WTC11 (cell line): Measurements from ENCODE around the gene ARID3B. TPM values are rescaled to one million over a fixed set of nuclear protein-coding genes. Genes with fewer than 3 reads are reported as not detected.

Experiments used
- ATAC-seq: fragments of 200-7000 bp; cut with Tn5 transposase; 2 replicates; pipeline ENCODE4 v1.10.0; 2021; ENCODE audit warnings: mild to moderate bottlenecking, moderate library complexity
- CTCF ChIA-PET: fragments of 300-600 bp; sonication (Branson Sonifier 250); formaldehyde crosslinking; loops from one replicate; lab custom pipeline; 2021; ENCODE audit warnings: antibody characterized with exemption; lab: Charles Lee
- POLR2A ChIA-PET: fragments of 350-600 bp; sonication (Branson Sonifier 250); formaldehyde crosslinking; loops from one replicate; lab custom pipeline; 2021; ENCODE audit warnings: antibody characterized with exemption; lab: Charles Lee
- DNase-seq: peaks from one replicate; pipeline ENCODE4 v3.0.0; 2021; ENCODE audit warnings: low spot score
- H3K27ac Mint-ChIP-seq: 2 replicates; pipeline ENCODE4 v1.8.0; 2021; ENCODE audit warnings: mixed read lengths
- H3K27me3 Mint-ChIP-seq: 2 replicates; pipeline ENCODE4 v1.8.0; 2021; ENCODE audit warnings: low read depth, mild to moderate bottlenecking, moderate library complexity, mixed read lengths
- H3K36me3 Mint-ChIP-seq: 2 replicates; pipeline ENCODE4 v1.8.0; 2021; ENCODE audit warnings: mixed read lengths
- H3K4me1 Mint-ChIP-seq: 2 replicates; pipeline ENCODE4 v1.8.0; 2022; ENCODE audit warnings: mixed read lengths
- H3K4me3 Mint-ChIP-seq: 2 replicates; pipeline ENCODE4 v1.8.0; 2021; ENCODE audit warnings: mild to moderate bottlenecking, moderate library complexity, mixed read lengths
- H3K9me3 Mint-ChIP-seq: 2 replicates; pipeline ENCODE4 v1.8.0; 2021; ENCODE audit warnings: mixed read lengths
- CREM ChIP-seq: sonication (generic); formaldehyde crosslinking; IDR thresholded peaks from 2 replicates; pipeline ENCODE4 v1.8.1; 2022; ENCODE audit warnings: mild to moderate bottlenecking, missing genetic modification reagents, moderate library complexity
- ELF4 ChIP-seq: sonication (generic); formaldehyde crosslinking; IDR thresholded peaks from 2 replicates; pipeline ENCODE4 v1.8.1; 2022; ENCODE audit warnings: low read depth, mild to moderate bottlenecking, moderate library complexity, missing genetic modification reagents
- GRHL2 ChIP-seq: fragments of 250-450 bp; sonication (Bioruptor Pico); IDR thresholded peaks from 2 replicates; pipeline ENCODE4 v1.8.0; 2022; ENCODE audit warnings: mild to moderate bottlenecking, moderate library complexity; ENCODE audit not compliant: insufficient replicate concordance, severe bottlenecking
- KAT7 ChIP-seq: sonication (generic); formaldehyde crosslinking; IDR thresholded peaks from 2 replicates; pipeline ENCODE4 v1.8.1; 2023; ENCODE audit warnings: missing genetic modification reagents, mild to moderate bottlenecking, borderline replicate concordance
- MXD4 ChIP-seq: fragments of 250-450 bp; sonication (Bioruptor Pico); IDR thresholded peaks from 2 replicates; pipeline ENCODE4 v1.8.0; 2021; ENCODE audit warnings: mild to moderate bottlenecking, moderate library complexity, borderline replicate concordance
- NR2C2 ChIP-seq: sonication (generic); formaldehyde crosslinking; IDR thresholded peaks from 2 replicates; pipeline ENCODE4 v1.8.0; 2022; ENCODE audit warnings: mild to moderate bottlenecking, missing genetic modification reagents
- OVOL2 ChIP-seq: fragments of 250-450 bp; sonication (Bioruptor Pico); IDR thresholded peaks from 2 replicates; pipeline ENCODE4 v1.9.0; 2021; ENCODE audit warnings: mild to moderate bottlenecking, borderline replicate concordance
- RELA ChIP-seq: sonication (generic); formaldehyde crosslinking; IDR thresholded peaks from 2 replicates; pipeline ENCODE4 v1.8.1; 2022; ENCODE audit warnings: missing genetic modification reagents, mild to moderate bottlenecking, borderline replicate concordance
- SP1 ChIP-seq: sonication (generic); formaldehyde crosslinking; conservative IDR thresholded peaks from 2 replicates; pipeline ENCODE4 v1.8.1; 2022; ENCODE audit warnings: missing genetic modification reagents
- ZNF219 ChIP-seq: sonication (generic); formaldehyde crosslinking; IDR thresholded peaks from 2 replicates; pipeline ENCODE4 v1.8.0; 2023; ENCODE audit warnings: missing genetic modification reagents, mild to moderate bottlenecking, borderline replicate concordance
- ZNF416 ChIP-seq: fragments of 250-450 bp; sonication (Bioruptor Pico); IDR thresholded peaks from 2 replicates; pipeline ENCODE4 v1.9.0; 2021; ENCODE audit warnings: mild to moderate bottlenecking, inconsistent platforms
- total RNA-seq: library from RNA; stranded (reverse); gene quantifications from 3 replicates; pipeline ENCODE4 v1.2.3, GENCODE V29; 2021
- TF ChIP-seq, protein P1 (sequence below): sonication (generic); formaldehyde crosslinking; conservative IDR thresholded peaks from 2 replicates; pipeline ENCODE4 v1.8.1; 2023; ENCODE audit warnings: mild to moderate bottlenecking, low read depth, missing genetic modification reagents, moderate library complexity
- TF ChIP-seq, protein P2 (sequence below): sonication (generic); formaldehyde crosslinking; IDR thresholded peaks from 2 replicates; pipeline ENCODE4 v1.8.0; 2022; ENCODE audit warnings: mild to moderate bottlenecking, missing genetic modification reagents
- TF ChIP-seq, protein P3 (sequence below): fragments of 250-450 bp; sonication (Bioruptor Pico); IDR thresholded peaks from 2 replicates; pipeline ENCODE4 v1.9.0; 2021; ENCODE audit warnings: mild to moderate bottlenecking, borderline replicate concordance
- TF ChIP-seq, protein P4 (sequence below): fragments of 200-600 bp; IDR thresholded peaks from 2 replicates; pipeline ENCODE4 v1.8.0; 2022; ENCODE audit warnings: antibody characterized with exemption
- TF ChIP-seq, protein P5 (sequence below): sonication (generic); formaldehyde crosslinking; IDR thresholded peaks from 2 replicates; pipeline ENCODE4 v1.8.1; 2023; ENCODE audit warnings: mild to moderate bottlenecking, moderate library complexity, missing genetic modification reagents
- TF ChIP-seq, protein P6 (sequence below): sonication (generic); formaldehyde crosslinking; IDR thresholded peaks from 2 replicates; pipeline ENCODE4 v1.8.0; 2022; ENCODE audit warnings: mild to moderate bottlenecking, missing genetic modification reagents
- TF ChIP-seq, protein P7 (sequence below): sonication (generic); formaldehyde crosslinking; IDR thresholded peaks from 2 replicates; pipeline ENCODE4 v1.8.0; 2022; ENCODE audit warnings: missing genetic modification reagents
- TF ChIP-seq, protein P8 (sequence below): sonication (generic); formaldehyde crosslinking; IDR thresholded peaks from 2 replicates; pipeline ENCODE4 v1.8.1; 2023; ENCODE audit warnings: mild to moderate bottlenecking, missing genetic modification reagents, moderate library complexity

Gene ARID3B
- total RNA-seq, 1 experiment from 2014 or later: 133 TPM

DNA sequence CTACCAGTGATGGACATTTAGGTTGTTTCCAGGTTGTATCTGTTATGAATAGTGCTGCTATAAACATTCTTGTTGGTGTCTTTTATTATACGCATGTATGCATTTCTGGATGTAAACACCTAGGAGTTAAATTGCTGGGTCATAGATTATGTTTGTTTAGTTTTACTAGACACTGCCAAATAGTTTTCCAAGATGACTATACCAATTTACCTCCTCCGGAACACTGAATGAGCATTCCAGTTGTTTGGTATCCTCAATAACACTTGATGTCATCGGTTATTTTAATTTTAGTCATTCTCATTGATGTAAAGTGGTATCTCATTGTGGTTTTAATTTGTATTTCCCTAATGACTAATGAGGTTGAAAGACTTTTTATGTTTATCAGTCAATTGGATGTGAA lies 36.6 kb upstream of the ARID3B start:
- Mint-ChIP-seq H3K27me3 (no peaks in the 10 kb centered on the region), H3K9me3 (peaks cover 3% of the 10 kb centered on the region; the same call in 1 of the 2 replicates)
- POLR2A ChIA-PET: no interaction called here
- no peak for TF ChIP-seq OVOL2 (CRISPR knock-in tag)
- no peak for TF ChIP-seq NR2C2
- TF ChIP-seq ZNF416: no peak
- TF ChIP-seq, protein P1, sequence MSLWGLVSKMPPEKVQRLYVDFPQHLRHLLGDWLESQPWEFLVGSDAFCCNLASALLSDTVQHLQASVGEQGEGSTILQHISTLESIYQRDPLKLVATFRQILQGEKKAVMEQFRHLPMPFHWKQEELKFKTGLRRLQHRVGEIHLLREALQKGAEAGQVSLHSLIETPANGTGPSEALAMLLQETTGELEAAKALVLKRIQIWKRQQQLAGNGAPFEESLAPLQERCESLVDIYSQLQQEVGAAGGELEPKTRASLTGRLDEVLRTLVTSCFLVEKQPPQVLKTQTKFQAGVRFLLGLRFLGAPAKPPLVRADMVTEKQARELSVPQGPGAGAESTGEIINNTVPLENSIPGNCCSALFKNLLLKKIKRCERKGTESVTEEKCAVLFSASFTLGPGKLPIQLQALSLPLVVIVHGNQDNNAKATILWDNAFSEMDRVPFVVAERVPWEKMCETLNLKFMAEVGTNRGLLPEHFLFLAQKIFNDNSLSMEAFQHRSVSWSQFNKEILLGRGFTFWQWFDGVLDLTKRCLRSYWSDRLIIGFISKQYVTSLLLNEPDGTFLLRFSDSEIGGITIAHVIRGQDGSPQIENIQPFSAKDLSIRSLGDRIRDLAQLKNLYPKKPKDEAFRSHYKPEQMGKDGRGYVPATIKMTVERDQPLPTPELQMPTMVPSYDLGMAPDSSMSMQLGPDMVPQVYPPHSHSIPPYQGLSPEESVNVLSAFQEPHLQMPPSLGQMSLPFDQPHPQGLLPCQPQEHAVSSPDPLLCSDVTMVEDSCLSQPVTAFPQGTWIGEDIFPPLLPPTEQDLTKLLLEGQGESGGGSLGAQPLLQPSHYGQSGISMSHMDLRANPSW (CRISPR knock-in tag): no peak
- TF ChIP-seq KAT7 (CRISPR knock-in tag): no peak
- TF ChIP-seq MXD4 (CRISPR knock-in tag): no peak
- no peak for TF ChIP-seq CREM (CRISPR knock-in tag)
- no peak for TF ChIP-seq ELF4 (CRISPR knock-in tag)
- TF ChIP-seq ZNF219 (CRISPR knock-in tag): no peak
- TF ChIP-seq, protein P2, sequence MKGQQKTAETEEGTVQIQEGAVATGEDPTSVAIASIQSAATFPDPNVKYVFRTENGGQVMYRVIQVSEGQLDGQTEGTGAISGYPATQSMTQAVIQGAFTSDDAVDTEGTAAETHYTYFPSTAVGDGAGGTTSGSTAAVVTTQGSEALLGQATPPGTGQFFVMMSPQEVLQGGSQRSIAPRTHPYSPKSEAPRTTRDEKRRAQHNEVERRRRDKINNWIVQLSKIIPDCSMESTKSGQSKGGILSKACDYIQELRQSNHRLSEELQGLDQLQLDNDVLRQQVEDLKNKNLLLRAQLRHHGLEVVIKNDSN (CRISPR knock-in tag): no peak
- no peak for TF ChIP-seq GRHL2
- TF ChIP-seq SP1 (CRISPR knock-in tag): no peak
- TF ChIP-seq, protein P3, sequence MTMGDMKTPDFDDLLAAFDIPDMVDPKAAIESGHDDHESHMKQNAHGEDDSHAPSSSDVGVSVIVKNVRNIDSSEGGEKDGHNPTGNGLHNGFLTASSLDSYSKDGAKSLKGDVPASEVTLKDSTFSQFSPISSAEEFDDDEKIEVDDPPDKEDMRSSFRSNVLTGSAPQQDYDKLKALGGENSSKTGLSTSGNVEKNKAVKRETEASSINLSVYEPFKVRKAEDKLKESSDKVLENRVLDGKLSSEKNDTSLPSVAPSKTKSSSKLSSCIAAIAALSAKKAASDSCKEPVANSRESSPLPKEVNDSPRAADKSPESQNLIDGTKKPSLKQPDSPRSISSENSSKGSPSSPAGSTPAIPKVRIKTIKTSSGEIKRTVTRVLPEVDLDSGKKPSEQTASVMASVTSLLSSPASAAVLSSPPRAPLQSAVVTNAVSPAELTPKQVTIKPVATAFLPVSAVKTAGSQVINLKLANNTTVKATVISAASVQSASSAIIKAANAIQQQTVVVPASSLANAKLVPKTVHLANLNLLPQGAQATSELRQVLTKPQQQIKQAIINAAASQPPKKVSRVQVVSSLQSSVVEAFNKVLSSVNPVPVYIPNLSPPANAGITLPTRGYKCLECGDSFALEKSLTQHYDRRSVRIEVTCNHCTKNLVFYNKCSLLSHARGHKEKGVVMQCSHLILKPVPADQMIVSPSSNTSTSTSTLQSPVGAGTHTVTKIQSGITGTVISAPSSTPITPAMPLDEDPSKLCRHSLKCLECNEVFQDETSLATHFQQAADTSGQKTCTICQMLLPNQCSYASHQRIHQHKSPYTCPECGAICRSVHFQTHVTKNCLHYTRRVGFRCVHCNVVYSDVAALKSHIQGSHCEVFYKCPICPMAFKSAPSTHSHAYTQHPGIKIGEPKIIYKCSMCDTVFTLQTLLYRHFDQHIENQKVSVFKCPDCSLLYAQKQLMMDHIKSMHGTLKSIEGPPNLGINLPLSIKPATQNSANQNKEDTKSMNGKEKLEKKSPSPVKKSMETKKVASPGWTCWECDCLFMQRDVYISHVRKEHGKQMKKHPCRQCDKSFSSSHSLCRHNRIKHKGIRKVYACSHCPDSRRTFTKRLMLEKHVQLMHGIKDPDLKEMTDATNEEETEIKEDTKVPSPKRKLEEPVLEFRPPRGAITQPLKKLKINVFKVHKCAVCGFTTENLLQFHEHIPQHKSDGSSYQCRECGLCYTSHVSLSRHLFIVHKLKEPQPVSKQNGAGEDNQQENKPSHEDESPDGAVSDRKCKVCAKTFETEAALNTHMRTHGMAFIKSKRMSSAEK (CRISPR knock-in tag): no peak
- TF ChIP-seq, protein P4, sequence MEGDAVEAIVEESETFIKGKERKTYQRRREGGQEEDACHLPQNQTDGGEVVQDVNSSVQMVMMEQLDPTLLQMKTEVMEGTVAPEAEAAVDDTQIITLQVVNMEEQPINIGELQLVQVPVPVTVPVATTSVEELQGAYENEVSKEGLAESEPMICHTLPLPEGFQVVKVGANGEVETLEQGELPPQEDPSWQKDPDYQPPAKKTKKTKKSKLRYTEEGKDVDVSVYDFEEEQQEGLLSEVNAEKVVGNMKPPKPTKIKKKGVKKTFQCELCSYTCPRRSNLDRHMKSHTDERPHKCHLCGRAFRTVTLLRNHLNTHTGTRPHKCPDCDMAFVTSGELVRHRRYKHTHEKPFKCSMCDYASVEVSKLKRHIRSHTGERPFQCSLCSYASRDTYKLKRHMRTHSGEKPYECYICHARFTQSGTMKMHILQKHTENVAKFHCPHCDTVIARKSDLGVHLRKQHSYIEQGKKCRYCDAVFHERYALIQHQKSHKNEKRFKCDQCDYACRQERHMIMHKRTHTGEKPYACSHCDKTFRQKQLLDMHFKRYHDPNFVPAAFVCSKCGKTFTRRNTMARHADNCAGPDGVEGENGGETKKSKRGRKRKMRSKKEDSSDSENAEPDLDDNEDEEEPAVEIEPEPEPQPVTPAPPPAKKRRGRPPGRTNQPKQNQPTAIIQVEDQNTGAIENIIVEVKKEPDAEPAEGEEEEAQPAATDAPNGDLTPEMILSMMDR: no peak
- TF ChIP-seq, protein P5, sequence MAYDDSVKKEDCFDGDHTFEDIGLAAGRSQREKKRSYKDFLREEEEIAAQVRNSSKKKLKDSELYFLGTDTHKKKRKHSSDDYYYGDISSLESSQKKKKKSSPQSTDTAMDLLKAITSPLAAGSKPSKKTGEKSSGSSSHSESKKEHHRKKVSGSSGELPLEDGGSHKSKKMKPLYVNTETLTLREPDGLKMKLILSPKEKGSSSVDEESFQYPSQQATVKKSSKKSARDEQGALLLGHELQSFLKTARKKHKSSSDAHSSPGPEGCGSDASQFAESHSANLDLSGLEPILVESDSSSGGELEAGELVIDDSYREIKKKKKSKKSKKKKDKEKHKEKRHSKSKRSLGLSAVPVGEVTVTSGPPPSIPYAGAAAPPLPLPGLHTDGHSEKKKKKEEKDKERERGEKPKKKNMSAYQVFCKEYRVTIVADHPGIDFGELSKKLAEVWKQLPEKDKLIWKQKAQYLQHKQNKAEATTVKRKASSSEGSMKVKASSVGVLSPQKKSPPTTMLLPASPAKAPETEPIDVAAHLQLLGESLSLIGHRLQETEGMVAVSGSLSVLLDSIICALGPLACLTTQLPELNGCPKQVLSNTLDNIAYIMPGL (CRISPR knock-in tag): no peak
- no peak for TF ChIP-seq RELA
- TF ChIP-seq, protein P6, sequence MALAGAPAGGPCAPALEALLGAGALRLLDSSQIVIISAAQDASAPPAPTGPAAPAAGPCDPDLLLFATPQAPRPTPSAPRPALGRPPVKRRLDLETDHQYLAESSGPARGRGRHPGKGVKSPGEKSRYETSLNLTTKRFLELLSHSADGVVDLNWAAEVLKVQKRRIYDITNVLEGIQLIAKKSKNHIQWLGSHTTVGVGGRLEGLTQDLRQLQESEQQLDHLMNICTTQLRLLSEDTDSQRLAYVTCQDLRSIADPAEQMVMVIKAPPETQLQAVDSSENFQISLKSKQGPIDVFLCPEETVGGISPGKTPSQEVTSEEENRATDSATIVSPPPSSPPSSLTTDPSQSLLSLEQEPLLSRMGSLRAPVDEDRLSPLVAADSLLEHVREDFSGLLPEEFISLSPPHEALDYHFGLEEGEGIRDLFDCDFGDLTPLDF (CRISPR knock-in tag): no peak
- TF ChIP-seq, protein P7, sequence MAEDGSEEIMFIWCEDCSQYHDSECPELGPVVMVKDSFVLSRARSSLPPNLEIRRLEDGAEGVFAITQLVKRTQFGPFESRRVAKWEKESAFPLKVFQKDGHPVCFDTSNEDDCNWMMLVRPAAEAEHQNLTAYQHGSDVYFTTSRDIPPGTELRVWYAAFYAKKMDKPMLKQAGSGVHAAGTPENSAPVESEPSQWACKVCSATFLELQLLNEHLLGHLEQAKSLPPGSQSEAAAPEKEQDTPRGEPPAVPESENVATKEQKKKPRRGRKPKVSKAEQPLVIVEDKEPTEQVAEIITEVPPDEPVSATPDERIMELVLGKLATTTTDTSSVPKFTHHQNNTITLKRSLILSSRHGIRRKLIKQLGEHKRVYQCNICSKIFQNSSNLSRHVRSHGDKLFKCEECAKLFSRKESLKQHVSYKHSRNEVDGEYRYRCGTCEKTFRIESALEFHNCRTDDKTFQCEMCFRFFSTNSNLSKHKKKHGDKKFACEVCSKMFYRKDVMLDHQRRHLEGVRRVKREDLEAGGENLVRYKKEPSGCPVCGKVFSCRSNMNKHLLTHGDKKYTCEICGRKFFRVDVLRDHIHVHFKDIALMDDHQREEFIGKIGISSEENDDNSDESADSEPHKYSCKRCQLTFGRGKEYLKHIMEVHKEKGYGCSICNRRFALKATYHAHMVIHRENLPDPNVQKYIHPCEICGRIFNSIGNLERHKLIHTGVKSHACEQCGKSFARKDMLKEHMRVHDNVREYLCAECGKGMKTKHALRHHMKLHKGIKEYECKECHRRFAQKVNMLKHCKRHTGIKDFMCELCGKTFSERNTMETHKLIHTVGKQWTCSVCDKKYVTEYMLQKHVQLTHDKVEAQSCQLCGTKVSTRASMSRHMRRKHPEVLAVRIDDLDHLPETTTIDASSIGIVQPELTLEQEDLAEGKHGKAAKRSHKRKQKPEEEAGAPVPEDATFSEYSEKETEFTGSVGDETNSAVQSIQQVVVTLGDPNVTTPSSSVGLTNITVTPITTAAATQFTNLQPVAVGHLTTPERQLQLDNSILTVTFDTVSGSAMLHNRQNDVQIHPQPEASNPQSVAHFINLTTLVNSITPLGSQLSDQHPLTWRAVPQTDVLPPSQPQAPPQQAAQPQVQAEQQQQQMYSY (CRISPR knock-in tag): no peak
- TF ChIP-seq, protein P8, sequence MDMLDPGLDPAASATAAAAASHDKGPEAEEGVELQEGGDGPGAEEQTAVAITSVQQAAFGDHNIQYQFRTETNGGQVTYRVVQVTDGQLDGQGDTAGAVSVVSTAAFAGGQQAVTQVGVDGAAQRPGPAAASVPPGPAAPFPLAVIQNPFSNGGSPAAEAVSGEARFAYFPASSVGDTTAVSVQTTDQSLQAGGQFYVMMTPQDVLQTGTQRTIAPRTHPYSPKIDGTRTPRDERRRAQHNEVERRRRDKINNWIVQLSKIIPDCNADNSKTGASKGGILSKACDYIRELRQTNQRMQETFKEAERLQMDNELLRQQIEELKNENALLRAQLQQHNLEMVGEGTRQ (CRISPR knock-in tag): no peak
- TF ChIP-seq, all 79 proteins: peak for 0
- ATAC-seq: no peak
- H3K27ac Mint-ChIP-seq: no peak overlapping the region
- CTCF ChIA-PET: interaction anchor here (1.1 kb wide), 1 partner anchor 122 kb away, joined by 3 read pairs; no protein-coding TSS in a partner anchor
- H3K4me3 Mint-ChIP-seq: no peak overlapping the region
- DNase-seq: no peak
- H3K4me1 Mint-ChIP-seq: no peaks in the 10 kb centered on the region
- H3K36me3 Mint-ChIP-seq: peaks cover 16% of the 10 kb centered on the region
